Esophagus muscularis mucosa (tissue), 4 donors: ENCODE measurements around the gene MTUS2.

Source experiments
- CTCF ChIP-seq, 3 experiments: fragments of 200-600 bp in 2 of 3; fragments of 450-650 bp in 1 of 3; sonication (generic) in 2 of 3; IDR thresholded peaks; one replicate each; pipeline ENCODE4 v1.5.1; 2017 to 2019; ENCODE audit warnings: antibody characterized with exemption in 3 of 3, mild to moderate bottlenecking in 2 of 3, moderate library complexity in 1 of 3
- EP300 ChIP-seq: sonication (generic); formaldehyde crosslinking; IDR thresholded peaks from one replicate; pipeline ENCODE4 v1.6.1; 2017; ENCODE audit warnings: antibody characterized with exemption
- POLR2AphosphoS5 ChIP-seq, 2 donors: sonication (generic); formaldehyde crosslinking; IDR thresholded peaks; one replicate each; pipeline ENCODE4 v1.6.1; 2017; ENCODE audit warnings: antibody characterized with exemption in 2 of 2

GRCh38 chr13:28955264-28955966, 135.3 kb downstream of the MTUS2 start:
- TF ChIP-seq CTCF (IDR thresholded peaks at IDR 0.05) (no peak), POLR2AphosphoS5 (IDR thresholded peaks at IDR 0.05) (no peak), EP300 (no peak)
